ENCODE data around the gene TSEN54. TPM values are rescaled to one million over a fixed set of nuclear protein-coding genes. Genes with fewer than 3 reads are reported as not detected.

The TSEN54 gene
- total RNA-seq, 1 donor from 2014 or later = 21.0 TPM

DNA sequence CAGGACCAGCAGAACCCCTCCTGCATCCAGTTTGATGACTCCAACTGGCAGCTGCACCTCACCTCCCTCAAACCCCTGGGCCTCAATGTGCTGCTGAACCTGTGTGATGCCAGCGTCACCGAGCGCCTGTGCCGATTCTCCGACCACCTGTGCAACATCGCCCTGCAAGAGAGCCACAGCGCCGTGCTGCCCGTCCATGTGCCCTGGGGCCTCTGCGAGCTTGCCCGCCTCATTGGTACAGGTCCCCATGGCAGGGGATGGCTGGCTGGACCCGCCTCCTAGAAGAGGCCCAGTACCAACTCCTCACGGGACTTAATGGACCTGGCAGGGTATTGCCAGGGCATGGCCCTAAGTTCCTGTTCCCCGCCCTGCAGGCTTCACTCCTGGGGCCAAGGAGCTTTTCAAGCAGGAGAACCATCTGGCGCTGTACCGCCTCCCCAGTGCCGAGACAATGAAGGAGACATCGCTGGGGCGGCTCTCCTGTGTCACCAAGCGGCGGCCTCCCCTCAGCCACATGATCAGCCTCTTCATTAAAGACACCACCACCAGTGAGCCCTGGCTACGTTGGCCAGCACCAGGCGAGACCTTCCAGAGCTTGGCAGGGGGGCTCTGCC is 23.7 kb upstream of the TSEN54 start:
- TF ChIP-seq, protein P1, sequence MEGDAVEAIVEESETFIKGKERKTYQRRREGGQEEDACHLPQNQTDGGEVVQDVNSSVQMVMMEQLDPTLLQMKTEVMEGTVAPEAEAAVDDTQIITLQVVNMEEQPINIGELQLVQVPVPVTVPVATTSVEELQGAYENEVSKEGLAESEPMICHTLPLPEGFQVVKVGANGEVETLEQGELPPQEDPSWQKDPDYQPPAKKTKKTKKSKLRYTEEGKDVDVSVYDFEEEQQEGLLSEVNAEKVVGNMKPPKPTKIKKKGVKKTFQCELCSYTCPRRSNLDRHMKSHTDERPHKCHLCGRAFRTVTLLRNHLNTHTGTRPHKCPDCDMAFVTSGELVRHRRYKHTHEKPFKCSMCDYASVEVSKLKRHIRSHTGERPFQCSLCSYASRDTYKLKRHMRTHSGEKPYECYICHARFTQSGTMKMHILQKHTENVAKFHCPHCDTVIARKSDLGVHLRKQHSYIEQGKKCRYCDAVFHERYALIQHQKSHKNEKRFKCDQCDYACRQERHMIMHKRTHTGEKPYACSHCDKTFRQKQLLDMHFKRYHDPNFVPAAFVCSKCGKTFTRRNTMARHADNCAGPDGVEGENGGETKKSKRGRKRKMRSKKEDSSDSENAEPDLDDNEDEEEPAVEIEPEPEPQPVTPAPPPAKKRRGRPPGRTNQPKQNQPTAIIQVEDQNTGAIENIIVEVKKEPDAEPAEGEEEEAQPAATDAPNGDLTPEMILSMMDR (IDR thresholded peaks at IDR 0.05) = no peak
- DNase-seq (no peak), ATAC-seq (ENCODE audit: low read depth) (no peak)
- intact Hi-C loops (cut with micrococcal nuclease) = no loop called here
- Mint-ChIP-seq H3K27ac (no peak overlapping the region), H3K36me3 (ENCODE audit: low read depth) (peaks cover 55% of the 10 kb centered on the region), H3K4me1 (peaks cover 12% of the 10 kb centered on the region), H3K4me3 (no peak overlapping the region), H3K27me3 (no peaks in the 10 kb centered on the region), H3K9me3 (no peaks in the 10 kb centered on the region)
- CTCF ChIA-PET = no interaction called here
- POLR2A ChIA-PET = no interaction called here

DNA sequence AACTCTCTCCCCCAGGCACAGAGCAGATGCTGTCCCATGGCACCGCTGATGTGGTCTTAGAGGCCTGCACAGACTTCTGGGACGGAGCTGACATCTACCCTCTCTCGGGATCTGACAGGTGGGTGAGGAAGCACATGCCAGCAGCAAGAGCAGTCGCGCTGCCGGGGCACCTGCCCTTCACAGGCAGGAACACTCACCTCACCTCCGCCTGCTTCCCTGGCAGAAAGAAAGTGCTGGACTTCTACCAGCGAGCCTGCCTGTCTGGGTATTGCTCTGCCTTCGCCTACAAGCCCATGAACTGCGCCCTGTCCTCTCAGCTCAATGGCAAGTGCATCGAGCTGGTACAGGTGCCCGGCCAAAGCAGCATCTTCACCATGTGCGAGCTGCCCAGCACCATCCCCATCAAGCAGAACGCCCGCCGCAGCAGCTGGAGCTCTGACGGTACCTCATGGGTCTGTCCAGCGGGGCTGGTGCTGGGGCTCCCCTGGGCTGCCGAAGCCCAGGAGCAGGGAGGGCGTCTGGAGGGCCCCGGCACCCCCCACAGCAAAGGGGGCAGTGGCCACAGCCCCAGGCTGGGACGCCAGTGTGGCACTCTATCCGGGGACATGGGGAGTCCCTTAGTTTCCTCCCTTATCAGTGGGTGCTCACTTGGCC is 22.7 kb upstream of the TSEN54 start:
- Mint-ChIP-seq H3K9me3 (no peaks in the 10 kb centered on the region), H3K4me3 (no peak overlapping the region), H3K27ac (no peak overlapping the region), H3K27me3 (no peaks in the 10 kb centered on the region), H3K4me1 (peaks cover 2% of the 10 kb centered on the region), H3K36me3 (ENCODE audit: low read depth) (peaks cover 62% of the 10 kb centered on the region)
- no peak for ATAC-seq (ENCODE audit: low read depth)
- TF ChIP-seq, protein P1 (IDR thresholded peaks at IDR 0.05) = no peak
- no peak for DNase-seq
- ChIA-PET POLR2A (no interaction called here), CTCF (no interaction called here)
- intact Hi-C loops (cut with micrococcal nuclease) = no loop called here

DNA sequence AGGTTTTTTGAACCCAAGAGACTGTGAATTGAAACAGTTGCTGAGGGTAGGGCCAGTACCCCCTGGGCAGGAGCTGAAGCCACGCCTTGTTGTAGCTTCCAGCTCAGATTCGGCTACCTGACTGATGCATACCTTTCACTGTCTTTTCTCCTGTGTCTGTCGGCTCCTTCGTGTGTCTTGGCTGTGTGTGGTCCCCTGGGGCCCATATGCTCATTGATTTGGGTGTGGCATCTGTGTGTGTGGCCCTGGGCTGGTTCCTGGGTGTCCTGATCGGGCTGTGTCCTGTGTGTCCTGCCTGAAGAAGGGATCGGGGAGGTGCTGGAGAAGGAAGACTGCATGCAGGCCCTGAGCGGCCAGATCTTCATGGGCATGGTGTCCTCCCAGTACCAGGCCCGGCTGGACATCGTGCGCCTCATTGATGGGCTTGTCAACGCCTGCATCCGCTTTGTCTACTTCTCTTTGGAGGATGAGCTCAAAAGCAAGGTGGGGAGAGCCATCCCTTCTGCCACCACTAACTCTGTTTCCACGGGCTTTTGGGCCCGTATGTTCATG is 21.9 kb upstream of the TSEN54 start:
- Mint-ChIP-seq H3K27ac (no peak overlapping the region), H3K4me3 (no peak overlapping the region), H3K36me3 (ENCODE audit: low read depth) (peaks cover 70% of the 10 kb centered on the region), H3K27me3 (no peaks in the 10 kb centered on the region), H3K4me1 (no peaks in the 10 kb centered on the region), H3K9me3 (no peaks in the 10 kb centered on the region)
- no peak for ATAC-seq (ENCODE audit: low read depth)
- CTCF ChIA-PET = no interaction called here
- intact Hi-C loops (cut with micrococcal nuclease) = no loop called here
- TF ChIP-seq, protein P1 (IDR thresholded peaks at IDR 0.05) = no peak
- POLR2A ChIA-PET = no interaction called here
- DNase-seq = no peak

DNA sequence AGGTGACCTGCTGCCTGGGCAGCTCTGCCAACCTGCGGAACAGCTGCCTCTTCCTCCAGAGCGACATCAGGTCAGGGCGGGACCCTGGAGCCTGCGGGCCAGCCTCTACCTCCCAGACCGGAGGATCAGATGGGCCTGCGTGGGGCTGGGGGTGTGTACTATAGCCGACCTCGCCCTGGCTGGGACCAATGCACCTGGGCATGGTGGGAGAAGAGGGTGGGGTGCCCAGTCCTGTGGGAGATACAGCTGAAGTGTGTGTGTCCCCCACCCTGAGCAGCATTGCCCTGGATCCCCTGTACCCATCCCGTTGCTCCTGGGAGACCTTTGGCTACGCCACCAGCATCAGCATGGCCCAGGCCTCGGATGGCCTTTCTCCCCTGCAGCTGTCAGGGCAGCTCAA is 20.3 kb upstream of the TSEN54 start:
- no peak for DNase-seq
- ChIA-PET POLR2A (interaction anchor here (0.6 kb wide), 1 partner anchor 45 kb away, joined by 3 read pairs; no protein-coding TSS in a partner anchor), CTCF (no interaction called here)
- Mint-ChIP-seq H3K36me3 (ENCODE audit: low read depth) (peaks cover 69% of the 10 kb centered on the region), H3K9me3 (no peaks in the 10 kb centered on the region), H3K27ac (no peak overlapping the region), H3K4me1 (no peaks in the 10 kb centered on the region), H3K4me3 (no peak overlapping the region), H3K27me3 (no peaks in the 10 kb centered on the region)
- TF ChIP-seq, protein P1 (IDR thresholded peaks at IDR 0.05) = no peak
- intact Hi-C loops (cut with micrococcal nuclease) = no loop called here
- no peak for ATAC-seq (ENCODE audit: low read depth)

DNA sequence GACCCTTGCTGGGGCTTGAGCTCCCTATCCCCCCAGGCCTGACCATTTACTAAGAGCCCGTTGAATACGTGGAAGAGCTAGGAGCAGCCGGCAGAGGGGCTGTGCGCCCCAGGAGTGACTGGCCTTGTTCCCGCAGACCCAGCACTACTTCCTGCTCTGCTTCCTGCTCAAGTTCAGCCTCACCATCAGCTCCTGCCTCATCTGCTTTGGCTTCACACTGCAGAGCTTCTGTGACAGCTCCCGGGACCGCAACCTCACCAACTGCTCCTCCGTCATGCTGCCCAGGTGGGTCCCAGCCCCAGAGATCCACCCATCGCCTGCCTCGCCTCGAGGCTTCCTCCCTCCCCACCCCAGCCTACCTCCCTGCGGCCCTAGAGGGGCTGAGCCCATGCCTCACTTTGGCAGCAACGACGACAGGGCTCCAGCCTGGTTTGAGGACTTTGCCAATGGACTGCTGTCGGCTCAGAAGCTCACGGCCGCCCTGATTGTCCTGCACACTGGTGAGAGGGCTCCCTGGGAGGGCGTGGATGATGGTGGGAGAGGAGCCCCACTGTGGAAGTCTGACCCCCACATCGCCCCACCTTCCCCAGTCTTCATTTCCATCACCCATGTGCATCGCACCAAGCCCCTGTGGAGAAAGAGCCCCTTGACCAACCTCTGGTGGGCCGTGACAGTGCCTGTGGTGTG is 18.1 kb upstream of the TSEN54 start:
- no peaks in the 10 kb centered on the region for H3K4me1 Mint-ChIP-seq
- H3K9me3 Mint-ChIP-seq = no peaks in the 10 kb centered on the region
- no peaks in the 10 kb centered on the region for H3K27me3 Mint-ChIP-seq

More for the DNA sequence above, 18.1 kb upstream of the TSEN54 start:
- ChIA-PET POLR2A (interaction anchor here (0.6 kb wide), 1 partner anchor 102 kb away, joined by 3 read pairs; no protein-coding TSS in a partner anchor), CTCF (no interaction called here)
- no peak overlapping the region for H3K4me3 Mint-ChIP-seq
- intact Hi-C loops (cut with micrococcal nuclease) = no loop called here
- peaks cover 52% of the 10 kb centered on the region for H3K36me3 Mint-ChIP-seq (ENCODE audit: low read depth)
- ATAC-seq (ENCODE audit: low read depth) = no peak
- no peak for DNase-seq
- TF ChIP-seq, protein P1 (IDR thresholded peaks at IDR 0.05) = no peak
- no peak overlapping the region for H3K27ac Mint-ChIP-seq
